ENCODE results near the gene RNF149.

DNA sequence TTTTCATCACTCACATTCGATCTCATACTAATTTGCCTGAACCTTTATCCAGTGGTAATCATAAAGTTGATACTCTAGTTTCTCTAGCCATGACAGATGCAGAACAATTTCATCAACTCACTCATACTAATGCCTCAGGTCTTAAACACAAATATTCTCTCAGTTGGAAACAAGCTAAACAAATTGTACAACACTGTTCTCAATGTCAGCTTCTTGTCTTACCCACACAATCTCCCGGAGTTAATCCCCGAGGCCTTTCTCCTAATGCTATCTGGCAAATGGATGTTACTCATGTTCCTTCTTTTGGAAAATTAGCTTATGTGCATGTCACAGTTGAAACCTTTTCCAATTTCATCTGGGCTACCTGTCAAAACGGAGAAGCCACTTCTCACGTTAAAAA, 67.3 kb downstream of the RNF149 start:
- TF ChIP-seq, protein P1, sequence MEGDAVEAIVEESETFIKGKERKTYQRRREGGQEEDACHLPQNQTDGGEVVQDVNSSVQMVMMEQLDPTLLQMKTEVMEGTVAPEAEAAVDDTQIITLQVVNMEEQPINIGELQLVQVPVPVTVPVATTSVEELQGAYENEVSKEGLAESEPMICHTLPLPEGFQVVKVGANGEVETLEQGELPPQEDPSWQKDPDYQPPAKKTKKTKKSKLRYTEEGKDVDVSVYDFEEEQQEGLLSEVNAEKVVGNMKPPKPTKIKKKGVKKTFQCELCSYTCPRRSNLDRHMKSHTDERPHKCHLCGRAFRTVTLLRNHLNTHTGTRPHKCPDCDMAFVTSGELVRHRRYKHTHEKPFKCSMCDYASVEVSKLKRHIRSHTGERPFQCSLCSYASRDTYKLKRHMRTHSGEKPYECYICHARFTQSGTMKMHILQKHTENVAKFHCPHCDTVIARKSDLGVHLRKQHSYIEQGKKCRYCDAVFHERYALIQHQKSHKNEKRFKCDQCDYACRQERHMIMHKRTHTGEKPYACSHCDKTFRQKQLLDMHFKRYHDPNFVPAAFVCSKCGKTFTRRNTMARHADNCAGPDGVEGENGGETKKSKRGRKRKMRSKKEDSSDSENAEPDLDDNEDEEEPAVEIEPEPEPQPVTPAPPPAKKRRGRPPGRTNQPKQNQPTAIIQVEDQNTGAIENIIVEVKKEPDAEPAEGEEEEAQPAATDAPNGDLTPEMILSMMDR (IDR thresholded peaks at IDR 0.05) = no peak
- TF ChIP-seq POLR2A (IDR thresholded peaks at IDR 0.05) = no peak
